Measurements from ENCODE around the gene KLRF2. TPM values are rescaled to one million over a fixed set of nuclear protein-coding genes. Genes with fewer than 3 reads are reported as not detected.

The KLRF2 gene
- total RNA-seq, 1 donor from 2014 or later, result not detected

DNA sequence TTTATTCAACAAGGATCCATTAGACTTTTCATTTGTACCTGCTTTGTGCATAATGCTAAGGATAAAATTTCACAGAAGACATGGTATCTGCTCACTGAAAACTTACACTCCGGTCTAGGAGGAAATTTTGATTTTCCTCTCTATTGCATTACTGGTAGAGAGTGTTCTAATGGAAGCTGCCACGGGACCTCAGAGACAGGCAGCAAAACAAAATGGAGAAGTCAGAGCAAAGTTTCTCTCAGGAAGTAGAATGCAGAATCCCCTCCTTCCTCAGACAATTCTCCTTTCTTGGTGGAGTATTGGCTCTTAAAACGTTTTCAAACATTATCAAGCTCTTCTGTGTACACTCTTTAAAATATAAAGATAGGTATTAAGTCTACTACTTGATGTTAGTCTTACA is 24.4 kb upstream of the KLRF2 start:
- no peak overlapping the region for H3K4me3 ChIP-seq (ENCODE audit: low read depth, low read length)
- no peak for DNase-seq (ENCODE audit: low read depth)
- TF ChIP-seq, protein P1, sequence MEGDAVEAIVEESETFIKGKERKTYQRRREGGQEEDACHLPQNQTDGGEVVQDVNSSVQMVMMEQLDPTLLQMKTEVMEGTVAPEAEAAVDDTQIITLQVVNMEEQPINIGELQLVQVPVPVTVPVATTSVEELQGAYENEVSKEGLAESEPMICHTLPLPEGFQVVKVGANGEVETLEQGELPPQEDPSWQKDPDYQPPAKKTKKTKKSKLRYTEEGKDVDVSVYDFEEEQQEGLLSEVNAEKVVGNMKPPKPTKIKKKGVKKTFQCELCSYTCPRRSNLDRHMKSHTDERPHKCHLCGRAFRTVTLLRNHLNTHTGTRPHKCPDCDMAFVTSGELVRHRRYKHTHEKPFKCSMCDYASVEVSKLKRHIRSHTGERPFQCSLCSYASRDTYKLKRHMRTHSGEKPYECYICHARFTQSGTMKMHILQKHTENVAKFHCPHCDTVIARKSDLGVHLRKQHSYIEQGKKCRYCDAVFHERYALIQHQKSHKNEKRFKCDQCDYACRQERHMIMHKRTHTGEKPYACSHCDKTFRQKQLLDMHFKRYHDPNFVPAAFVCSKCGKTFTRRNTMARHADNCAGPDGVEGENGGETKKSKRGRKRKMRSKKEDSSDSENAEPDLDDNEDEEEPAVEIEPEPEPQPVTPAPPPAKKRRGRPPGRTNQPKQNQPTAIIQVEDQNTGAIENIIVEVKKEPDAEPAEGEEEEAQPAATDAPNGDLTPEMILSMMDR (conservative IDR thresholded peaks at IDR 0.05; ENCODE audit: low read depth, low read length), result no peak

DNA sequence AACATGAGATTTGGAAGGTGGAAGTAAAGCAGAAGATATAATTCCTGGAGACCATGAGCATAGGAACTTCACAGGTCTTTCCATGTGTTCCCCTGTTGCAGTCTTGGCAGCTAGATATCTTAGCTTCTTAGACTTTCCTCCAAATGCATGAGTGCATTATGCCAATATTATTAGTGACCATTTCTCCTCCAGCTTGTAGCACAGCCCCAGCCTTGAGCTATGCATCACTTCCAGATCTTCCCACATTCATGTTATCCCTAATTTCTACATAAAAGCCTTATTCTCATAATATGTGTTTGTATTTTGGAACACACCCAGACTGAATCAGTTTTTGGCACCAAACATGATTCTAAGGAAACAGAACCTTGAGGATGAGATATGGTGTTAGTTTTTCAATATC is 23.2 kb upstream of the KLRF2 start:
- TF ChIP-seq, protein P1 (conservative IDR thresholded peaks at IDR 0.05; ENCODE audit: low read depth, low read length), result no peak
- no peak for DNase-seq (ENCODE audit: low read depth)
- H3K4me3 ChIP-seq (ENCODE audit: low read depth, low read length), result no peak overlapping the region

DNA sequence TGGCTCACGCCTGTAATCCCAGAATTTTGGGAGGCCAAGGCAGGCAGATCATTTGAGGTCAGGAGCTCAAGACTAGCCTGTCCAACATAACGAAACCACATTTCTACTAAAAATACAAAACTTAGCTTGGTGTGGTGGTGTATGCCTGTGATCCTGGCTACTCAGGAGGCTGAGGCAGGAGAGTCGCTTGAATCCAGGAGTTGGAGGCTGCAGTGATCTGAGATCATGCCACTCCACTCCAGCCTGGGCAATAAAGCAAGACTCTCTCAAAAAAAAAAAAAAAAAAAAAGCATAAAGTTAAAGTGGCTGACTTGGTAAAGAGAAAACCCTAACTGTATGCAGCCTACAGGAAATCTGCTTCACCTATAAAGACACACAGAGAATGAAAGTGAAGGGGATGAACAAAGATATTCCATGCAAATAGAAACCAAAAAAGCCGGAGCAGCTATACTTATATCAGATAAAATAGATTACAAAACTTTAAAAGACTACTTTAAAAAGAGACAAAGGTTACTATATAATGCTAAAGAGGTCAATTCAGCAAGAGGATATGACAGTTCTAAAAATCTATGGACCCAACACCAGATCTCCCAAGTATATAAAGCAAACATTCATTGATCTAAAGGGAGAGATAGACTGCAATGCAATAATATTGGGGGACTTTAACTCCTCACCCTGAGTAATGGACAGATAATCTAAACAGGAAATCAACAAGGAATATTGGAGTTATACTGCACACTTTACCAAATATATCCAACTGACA is 16.2 kb upstream of the KLRF2 start:
- TF ChIP-seq, protein P1 (conservative IDR thresholded peaks at IDR 0.05; ENCODE audit: low read depth, low read length), result no peak
- H3K4me3 ChIP-seq (ENCODE audit: low read depth, low read length), result no peak overlapping the region
- DNase-seq (ENCODE audit: low read depth), result no peak

DNA sequence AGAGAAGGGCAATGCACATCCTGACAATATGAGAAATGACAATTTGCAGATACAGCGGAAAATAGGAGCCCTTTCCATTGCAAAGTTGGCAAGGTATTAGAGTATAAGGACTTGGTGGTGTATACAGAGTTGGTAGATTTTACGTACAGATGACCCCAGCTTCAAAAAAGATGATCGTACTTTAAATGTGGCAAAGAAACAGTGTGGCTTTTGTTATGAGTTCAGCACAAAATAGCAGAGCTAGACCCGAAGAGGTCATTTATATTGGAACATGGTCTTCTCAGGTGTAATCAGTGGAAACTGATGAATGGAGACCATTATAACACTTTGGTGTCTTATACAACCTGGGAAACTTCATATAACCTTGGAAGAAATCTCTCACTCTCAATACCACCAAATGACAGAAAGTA is 14.4 kb upstream of the KLRF2 start:
- DNase-seq (ENCODE audit: low read depth), result no peak
- TF ChIP-seq, protein P1 (conservative IDR thresholded peaks at IDR 0.05; ENCODE audit: low read depth, low read length), result no peak
- H3K4me3 ChIP-seq (ENCODE audit: low read depth, low read length), result no peak overlapping the region

DNA sequence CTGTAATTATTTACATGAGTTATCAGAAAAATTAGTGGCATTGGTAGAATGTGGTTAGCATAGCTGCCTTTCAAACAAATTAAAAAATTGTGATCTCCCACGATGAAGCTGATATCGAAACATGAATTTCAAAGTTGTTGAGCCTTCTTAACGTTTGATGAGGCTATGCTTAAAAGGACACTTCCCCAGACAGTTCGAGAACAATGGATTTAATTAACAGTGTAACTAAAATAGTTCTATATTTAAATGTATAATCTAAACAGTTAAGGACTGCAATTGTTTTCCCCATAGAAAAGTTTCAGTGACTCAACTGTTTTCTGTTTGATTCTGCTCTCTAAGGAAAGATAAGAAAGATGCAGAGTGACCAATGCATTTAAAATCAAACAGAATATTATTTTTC is 13.8 kb upstream of the KLRF2 start:
- no peak overlapping the region for H3K4me3 ChIP-seq (ENCODE audit: low read depth, low read length)
- TF ChIP-seq, protein P1 (conservative IDR thresholded peaks at IDR 0.05; ENCODE audit: low read depth, low read length), result no peak
- no peak for DNase-seq (ENCODE audit: low read depth)

DNA sequence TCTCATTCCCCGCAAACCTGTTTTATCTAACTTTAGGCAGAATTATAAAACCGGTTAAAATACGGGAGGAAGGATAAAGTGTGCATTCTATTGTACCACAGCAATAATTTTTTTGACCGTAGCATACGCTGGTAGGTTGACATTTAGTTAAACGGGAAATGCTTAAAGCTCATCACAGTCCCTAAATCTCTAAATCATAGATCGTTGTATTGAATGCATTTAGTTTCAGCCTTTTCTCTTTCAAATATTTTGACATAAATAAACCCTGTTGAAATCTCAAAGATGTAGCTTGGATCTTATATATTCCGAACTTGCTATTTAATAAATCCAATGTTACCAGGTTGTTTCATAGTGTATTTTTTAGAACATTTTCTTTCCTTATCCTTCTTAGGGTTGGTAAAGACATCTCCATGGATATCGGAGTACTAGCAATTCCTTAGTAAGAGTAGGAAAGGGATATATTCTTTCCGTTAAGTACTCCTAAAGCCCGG is 12.9 kb upstream of the KLRF2 start:
- DNase-seq (ENCODE audit: low read depth), result no peak
- H3K4me3 ChIP-seq (ENCODE audit: low read depth, low read length), result no peak overlapping the region
- TF ChIP-seq, protein P1 (conservative IDR thresholded peaks at IDR 0.05; ENCODE audit: low read depth, low read length), result no peak

DNA sequence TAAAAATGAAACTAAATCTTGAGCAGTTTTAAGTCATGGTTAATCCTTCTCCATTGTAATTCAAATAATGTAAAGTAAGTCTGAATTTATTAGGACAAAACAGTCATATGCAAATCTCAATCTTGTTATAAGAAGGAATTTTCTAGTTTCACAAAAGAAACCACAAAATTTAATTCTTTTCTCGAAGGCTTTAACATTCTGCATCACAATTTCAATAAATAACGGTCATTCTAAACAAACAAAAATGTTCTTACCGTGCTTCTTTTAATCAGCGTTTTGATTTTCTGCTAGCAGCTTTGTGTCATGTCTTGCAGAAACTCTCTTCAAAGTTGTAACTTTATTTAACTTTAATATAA is 12.4 kb upstream of the KLRF2 start:
- TF ChIP-seq, protein P1 (conservative IDR thresholded peaks at IDR 0.05; ENCODE audit: low read depth, low read length), result no peak
- peak overlapping the region; percentile 45 for H3K4me3 ChIP-seq (ENCODE audit: low read depth, low read length)
- DNase-seq (ENCODE audit: low read depth), result no peak

All from epithelial cell of proximal tubule (primary cell).